ENCODE data around the gene GPS1.

DNA sequence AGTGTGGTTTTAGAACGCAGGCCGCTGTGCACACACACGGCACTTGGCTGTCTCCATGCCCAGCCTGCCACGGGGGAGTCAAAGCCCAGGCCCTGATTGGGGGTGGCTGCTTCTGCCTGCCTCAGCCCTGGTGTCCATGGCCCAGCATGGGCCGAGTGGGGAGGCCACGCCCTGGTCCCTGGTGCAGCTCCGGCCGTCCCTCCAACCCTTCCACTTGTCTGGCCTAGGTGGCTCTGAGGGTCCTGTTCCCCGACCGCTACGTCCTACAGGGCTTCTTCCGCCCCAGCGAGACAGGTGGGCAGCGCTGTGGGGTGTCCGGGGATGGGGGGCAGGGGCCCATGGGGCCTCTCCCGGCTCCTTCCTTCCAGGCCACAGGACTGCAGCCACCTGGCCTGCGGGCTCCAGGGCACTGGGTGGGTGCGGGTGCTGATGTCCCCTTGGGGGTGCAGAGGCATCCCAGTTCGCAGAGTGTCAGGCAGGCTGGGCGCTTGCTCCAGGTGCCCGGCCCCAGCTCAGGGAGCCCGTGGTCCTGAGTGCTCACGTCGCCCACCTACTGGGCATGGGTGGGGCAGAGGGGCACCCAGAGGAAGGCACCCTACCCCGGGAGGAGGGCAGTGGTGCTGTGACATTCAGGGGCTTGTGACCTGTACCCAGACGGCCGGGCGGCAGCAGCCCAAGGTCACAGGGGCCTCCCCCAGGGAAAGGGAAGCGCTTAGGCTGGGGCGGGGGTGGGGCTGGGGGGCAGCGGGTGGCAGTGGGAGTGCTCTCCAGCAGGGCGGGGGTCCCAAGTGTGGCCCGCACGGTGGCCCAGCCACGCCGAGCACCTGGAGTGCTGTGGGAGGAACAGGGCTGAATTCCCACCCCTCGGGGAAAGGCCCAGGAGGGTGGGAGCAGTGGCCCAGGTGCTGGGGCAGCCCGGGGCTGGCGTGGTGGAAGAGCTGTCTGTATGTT, 40.8 kb upstream of the GPS1 start:
- TF ChIP-seq, protein P1, sequence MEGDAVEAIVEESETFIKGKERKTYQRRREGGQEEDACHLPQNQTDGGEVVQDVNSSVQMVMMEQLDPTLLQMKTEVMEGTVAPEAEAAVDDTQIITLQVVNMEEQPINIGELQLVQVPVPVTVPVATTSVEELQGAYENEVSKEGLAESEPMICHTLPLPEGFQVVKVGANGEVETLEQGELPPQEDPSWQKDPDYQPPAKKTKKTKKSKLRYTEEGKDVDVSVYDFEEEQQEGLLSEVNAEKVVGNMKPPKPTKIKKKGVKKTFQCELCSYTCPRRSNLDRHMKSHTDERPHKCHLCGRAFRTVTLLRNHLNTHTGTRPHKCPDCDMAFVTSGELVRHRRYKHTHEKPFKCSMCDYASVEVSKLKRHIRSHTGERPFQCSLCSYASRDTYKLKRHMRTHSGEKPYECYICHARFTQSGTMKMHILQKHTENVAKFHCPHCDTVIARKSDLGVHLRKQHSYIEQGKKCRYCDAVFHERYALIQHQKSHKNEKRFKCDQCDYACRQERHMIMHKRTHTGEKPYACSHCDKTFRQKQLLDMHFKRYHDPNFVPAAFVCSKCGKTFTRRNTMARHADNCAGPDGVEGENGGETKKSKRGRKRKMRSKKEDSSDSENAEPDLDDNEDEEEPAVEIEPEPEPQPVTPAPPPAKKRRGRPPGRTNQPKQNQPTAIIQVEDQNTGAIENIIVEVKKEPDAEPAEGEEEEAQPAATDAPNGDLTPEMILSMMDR (IDR thresholded peaks at IDR 0.05; ENCODE audit: insufficient read depth, low read depth, low read length): no peak
- no peak for TF ChIP-seq EZH2 (IDR thresholded peaks at IDR 0.05; ENCODE audit: insufficient read depth, low read length)
